GM23248 (cell line): Measurements from ENCODE around the gene MOGAT2. TPM values are rescaled to one million over a fixed set of nuclear protein-coding genes. Genes with fewer than 3 reads are reported as not detected.

ENCODE experiments used
- DNase-seq: peaks from one replicate; pipeline ENCODE4 v3.0.0-alpha.2; 2015
- H2AFZ ChIP-seq: fragments of 200-600 bp; sonication (generic); 2 replicates; pipeline ENCODE4 v1.6.1; 2016; ENCODE audit warnings: antibody characterized with exemption
- H3F3A ChIP-seq: fragments of 200-600 bp; sonication (generic); 2 replicates; pipeline ENCODE4 v1.6.1; 2016; ENCODE audit warnings: mild to moderate bottlenecking, antibody characterized with exemption, mixed run types; ENCODE audit not compliant: insufficient read depth
- H3K27ac ChIP-seq: fragments of 200-600 bp; sonication (generic); 2 replicates; pipeline ENCODE4 v1.5.1; 2016; ENCODE audit warnings: mild to moderate bottlenecking
- H3K27me3 ChIP-seq: fragments of 200-600 bp; sonication (generic); replicated peaks from 2 replicates; pipeline ENCODE4 v1.6.1; 2016; ENCODE audit warnings: mild to moderate bottlenecking; ENCODE audit not compliant: insufficient read depth
- H3K36me3 ChIP-seq: fragments of 200-600 bp; sonication (generic); 2 replicates; pipeline ENCODE4 v1.6.1; 2016; ENCODE audit warnings: low read depth, mild to moderate bottlenecking
- H3K4me1 ChIP-seq: fragments of 200-600 bp; sonication (generic); 2 replicates; pipeline ENCODE4 v1.6.1; 2016; ENCODE audit warnings: mild to moderate bottlenecking; ENCODE audit not compliant: insufficient read depth
- H3K4me2 ChIP-seq: fragments of 200-600 bp; sonication (generic); one replicate; pipeline ENCODE4 v1.6.1; 2016; ENCODE audit warnings: mild to moderate bottlenecking; ENCODE audit not compliant: unreplicated experiment
- H3K4me3 ChIP-seq: fragments of 200-600 bp; sonication (generic); 2 replicates; pipeline ENCODE4 v1.5.1; 2016; ENCODE audit warnings: mild to moderate bottlenecking
- H3K79me2 ChIP-seq: fragments of 200-600 bp; sonication (generic); 2 replicates; pipeline ENCODE4 v1.6.1; 2016; ENCODE audit warnings: mild to moderate bottlenecking; ENCODE audit not compliant: insufficient read depth
- H3K9ac ChIP-seq: fragments of 200-600 bp; sonication (generic); 2 replicates; pipeline ENCODE4 v1.6.1; 2016; ENCODE audit warnings: mild to moderate bottlenecking
- H3K9me2 ChIP-seq: fragments of 200-600 bp; sonication (generic); 2 replicates; pipeline ENCODE4 v1.6.1; 2016; ENCODE audit warnings: mixed run types, mild to moderate bottlenecking, moderate library complexity; ENCODE audit not compliant: insufficient read depth
- H3K9me3 ChIP-seq: fragments of 200-600 bp; sonication (generic); one replicate; pipeline ENCODE4 v1.6.1; 2017; ENCODE audit warnings: low read depth
- H4K20me1 ChIP-seq: fragments of 200-600 bp; sonication (generic); 2 replicates; pipeline ENCODE4 v1.6.0; 2016; ENCODE audit not compliant: insufficient read depth
- EZH2 ChIP-seq: fragments of 200-600 bp; sonication (generic); IDR thresholded peaks from 2 replicates; pipeline ENCODE4 v1.6.1; 2018; ENCODE audit warnings: antibody characterized with exemption, mild to moderate bottlenecking; ENCODE audit not compliant: insufficient read depth, poor library complexity, severe bottlenecking
- EZH2phosphoT487 ChIP-seq: fragments of 200-600 bp; sonication (generic); IDR thresholded peaks from 2 replicates; pipeline ENCODE4 v1.6.1; 2018; ENCODE audit warnings: antibody characterized with exemption, moderate library complexity, mild to moderate bottlenecking, low read depth; ENCODE audit not compliant: insufficient read depth
- WGBS, 2 experiments: methylation state at CpG; one replicate each; pipeline ENCODE4 v1.1.6; 2015 to 2017; ENCODE audit warnings: low lambda C conversion rate in 2 of 2, low coverage in 1 of 2; ENCODE audit errors: missing lambda C conversion rate in 2 of 2; 5-methylcytosine and 5-hydroxymethylcytosine counted together
- in situ Hi-C: fragments of 300-500 bp; cut with MboI; formaldehyde crosslinking; loops from 2 replicates; pipeline ENCODE4 v1.15.0; 2020
- polyA plus RNA-seq: library from polyadenylated mRNA; unstranded; fragments of >200 nt; fragmentation: Nextera tagmentation; extraction: Ambion mirVana; gene quantifications from 2 replicates; pipeline ENCODE4 v1.2.1, GENCODE V29; 2016
- total RNA-seq: library from RNA; depleted of rRNA; stranded (reverse); fragments of >200 nt; shearing (Covaris generic); gene quantifications from 2 replicates; pipeline ENCODE4 v1.2.3, GENCODE V29; 2014

The MOGAT2 gene
- total and polyA plus RNA-seq, 2 experiments from 2014 or later, result not detected

GRCh38 chr11:75691804-75692203, 25.8 kb upstream of the MOGAT2 start:
- Histone ChIP-seq H3K4me1 (no peaks in the 10 kb centered on the region), H2AFZ (no peak overlapping the region), H4K20me1 (no peaks in the 10 kb centered on the region), H3K27ac (no peak overlapping the region), H3K4me3 (no peak overlapping the region), H3K9me2 (no peaks in the 10 kb centered on the region), H3K9ac (no peak overlapping the region), H3K36me3 (no peaks in the 10 kb centered on the region), H3K4me2 (no peak overlapping the region), H3K9me3 (no peaks in the 10 kb centered on the region), H3K27me3 (peaks cover 6% of the 10 kb centered on the region), H3F3A (no peaks in the 10 kb centered on the region), H3K79me2 (no peaks in the 10 kb centered on the region)
- WGBS, 2 experiments, result 80 to 81% methylated on average over 4 of the region's 4 CpGs
- DNase-seq, result no peak
- in situ Hi-C loops, result no loop called here
- TF ChIP-seq EZH2, result no peak
- no peak for TF ChIP-seq EZH2phosphoT487

- in situ Hi-C loops, result no loop called here
- Histone ChIP-seq H3K4me3 (no peak overlapping the region), H3K4me1 (no peaks in the 10 kb centered on the region)
Observed at GRCh38 chr11:75697906-75698581, 19.6 kb upstream of the MOGAT2 start.

GRCh38 chr11:75700940-75701339, 16.7 kb upstream of the MOGAT2 start:
- WGBS, 2 experiments, result 74 to 75% methylated on average over 2 of the region's 2 CpGs

More at GRCh38 chr11:75697906-75698581, 19.6 kb upstream of the MOGAT2 start:
- H3K9me3 ChIP-seq, result no peaks in the 10 kb centered on the region
- no peak overlapping the region for H3K9ac ChIP-seq
- H4K20me1 ChIP-seq, result no peaks in the 10 kb centered on the region
- H3K79me2 ChIP-seq, result no peaks in the 10 kb centered on the region
- 82 to 85% methylated on average over 4 of the region's 4 CpGs for WGBS, 2 experiments
- TF ChIP-seq EZH2 (no peak), EZH2phosphoT487 (no peak)
- H2AFZ ChIP-seq, result no peak overlapping the region
- no peak overlapping the region for H3K4me2 ChIP-seq
- H3F3A ChIP-seq, result no peaks in the 10 kb centered on the region
- no peak for DNase-seq
- peaks cover 12% of the 10 kb centered on the region; the same call in 1 of the 2 replicates for H3K27me3 ChIP-seq
- no peaks in the 10 kb centered on the region for H3K9me2 ChIP-seq
- H3K27ac ChIP-seq, result no peak overlapping the region
- no peaks in the 10 kb centered on the region for H3K36me3 ChIP-seq

GRCh38 chr11:75703695-75704237, 13.9 kb upstream of the MOGAT2 start:
- no peaks in the 10 kb centered on the region for H3K4me1 ChIP-seq
- in situ Hi-C loops, result no loop called here
- WGBS, 2 experiments, result 71 to 75% methylated on average over 7 of the region's 7 CpGs

More at GRCh38 chr11:75700940-75701339, 16.7 kb upstream of the MOGAT2 start:
- Histone ChIP-seq H3K9ac (no peak overlapping the region), H3K4me1 (no peaks in the 10 kb centered on the region), H3K27me3 (peaks cover 9% of the 10 kb centered on the region; the same call in 1 of the 2 replicates), H3K27ac (no peak overlapping the region), H3K9me2 (no peaks in the 10 kb centered on the region), H3K36me3 (no peaks in the 10 kb centered on the region), H3K9me3 (no peaks in the 10 kb centered on the region), H4K20me1 (no peaks in the 10 kb centered on the region), H3K4me2 (no peak overlapping the region), H2AFZ (no peak overlapping the region), H3F3A (no peaks in the 10 kb centered on the region), H3K79me2 (no peaks in the 10 kb centered on the region), H3K4me3 (no peak overlapping the region)
- DNase-seq, result no peak
- TF ChIP-seq EZH2phosphoT487 (no peak), EZH2 (no peak)
- in situ Hi-C loops, result no loop called here

More at GRCh38 chr11:75703695-75704237, 13.9 kb upstream of the MOGAT2 start:
- no peaks in the 10 kb centered on the region for H3K9me2 ChIP-seq
- no peaks in the 10 kb centered on the region for H4K20me1 ChIP-seq
- H3F3A ChIP-seq, result no peaks in the 10 kb centered on the region
- H3K4me2 ChIP-seq, result no peak overlapping the region
- no peaks in the 10 kb centered on the region for H3K36me3 ChIP-seq
- H3K79me2 ChIP-seq, result no peaks in the 10 kb centered on the region
- H2AFZ ChIP-seq, result no peak overlapping the region
- H3K27ac ChIP-seq, result no peak overlapping the region
- TF ChIP-seq EZH2phosphoT487 (no peak), EZH2 (no peak)
- H3K9me3 ChIP-seq, result no peaks in the 10 kb centered on the region
- 0 out of 2 replicates have a peak, but pooled peaks cover 6% of the 10 kb centered on the region for H3K27me3 ChIP-seq
- no peak overlapping the region for H3K4me3 ChIP-seq
- H3K9ac ChIP-seq, result no peak overlapping the region
- no peak for DNase-seq
